Esophagus squamous epithelium (tissue), 4 donors: ENCODE results near the gene PKHD1.

Experiments used
- POLR2A ChIP-seq, 4 donors: fragments of 450-650 bp; IDR thresholded peaks; one replicate each; pipeline ENCODE4 v1.6.1; 2017; ENCODE audit warnings: antibody characterized with exemption in 4 of 4, mild to moderate bottlenecking in 4 of 4, moderate library complexity in 3 of 4
- TF ChIP-seq, protein P1 (sequence below), 6 experiments: fragments of 450-650 bp in 4 of 6; fragments of 200-600 bp in 2 of 6; sonication (generic) in 2 of 6; IDR thresholded peaks; one replicate each; pipeline ENCODE4 v1.5.1; 2016 to 2019; ENCODE audit warnings: antibody characterized with exemption in 6 of 6, mild to moderate bottlenecking in 4 of 6, moderate library complexity in 4 of 6

- no peak for TF ChIP-seq POLR2A (IDR thresholded peaks at IDR 0.05)
- TF ChIP-seq, protein P1, sequence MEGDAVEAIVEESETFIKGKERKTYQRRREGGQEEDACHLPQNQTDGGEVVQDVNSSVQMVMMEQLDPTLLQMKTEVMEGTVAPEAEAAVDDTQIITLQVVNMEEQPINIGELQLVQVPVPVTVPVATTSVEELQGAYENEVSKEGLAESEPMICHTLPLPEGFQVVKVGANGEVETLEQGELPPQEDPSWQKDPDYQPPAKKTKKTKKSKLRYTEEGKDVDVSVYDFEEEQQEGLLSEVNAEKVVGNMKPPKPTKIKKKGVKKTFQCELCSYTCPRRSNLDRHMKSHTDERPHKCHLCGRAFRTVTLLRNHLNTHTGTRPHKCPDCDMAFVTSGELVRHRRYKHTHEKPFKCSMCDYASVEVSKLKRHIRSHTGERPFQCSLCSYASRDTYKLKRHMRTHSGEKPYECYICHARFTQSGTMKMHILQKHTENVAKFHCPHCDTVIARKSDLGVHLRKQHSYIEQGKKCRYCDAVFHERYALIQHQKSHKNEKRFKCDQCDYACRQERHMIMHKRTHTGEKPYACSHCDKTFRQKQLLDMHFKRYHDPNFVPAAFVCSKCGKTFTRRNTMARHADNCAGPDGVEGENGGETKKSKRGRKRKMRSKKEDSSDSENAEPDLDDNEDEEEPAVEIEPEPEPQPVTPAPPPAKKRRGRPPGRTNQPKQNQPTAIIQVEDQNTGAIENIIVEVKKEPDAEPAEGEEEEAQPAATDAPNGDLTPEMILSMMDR (IDR thresholded peaks at IDR 0.05): no peak
Measured at GRCh38 chr6:51600514-51600913, 486.9 kb downstream of the PKHD1 start.
